Measurements from ENCODE around the gene SLC66A2.
"Not testable (repeated sequence)": the region's sequence is repeated elsewhere in the genome, so short reads cannot be mapped to it uniquely, and the experiment has no call there.

Gene SLC66A2

GRCh38 chr18:79868811-79869541, 82.5 kb downstream of the SLC66A2 start:
- Histone ChIP-seq H3K9ac (ENCODE audit: low read depth, low read length) (no peak overlapping the region), H3K36me3 (ENCODE audit: insufficient read depth, low read length) (no peaks in the 10 kb centered on the region), H3K9me3 (ENCODE audit: control insufficient read depth, insufficient read depth, low read length) (no peaks in the 10 kb centered on the region), H3K4me1 (ENCODE audit: insufficient read depth, low read length) (0 out of 2 replicates have a peak, but pooled peaks cover 2% of the 10 kb centered on the region)

- Histone ChIP-seq H3K9me3 (ENCODE audit: control insufficient read depth, insufficient read depth, low read length) (no peaks in the 10 kb centered on the region), H3K36me3 (ENCODE audit: insufficient read depth, low read length) (no peaks in the 10 kb centered on the region), H3K9ac (ENCODE audit: low read depth, low read length) (no peak overlapping the region), H3K4me1 (ENCODE audit: insufficient read depth, low read length) (0 out of 2 replicates have a peak, but pooled peaks cover 2% of the 10 kb centered on the region)
Observed at GRCh38 chr18:79868168-79868784, 83.2 kb downstream of the SLC66A2 start.

DNA sequence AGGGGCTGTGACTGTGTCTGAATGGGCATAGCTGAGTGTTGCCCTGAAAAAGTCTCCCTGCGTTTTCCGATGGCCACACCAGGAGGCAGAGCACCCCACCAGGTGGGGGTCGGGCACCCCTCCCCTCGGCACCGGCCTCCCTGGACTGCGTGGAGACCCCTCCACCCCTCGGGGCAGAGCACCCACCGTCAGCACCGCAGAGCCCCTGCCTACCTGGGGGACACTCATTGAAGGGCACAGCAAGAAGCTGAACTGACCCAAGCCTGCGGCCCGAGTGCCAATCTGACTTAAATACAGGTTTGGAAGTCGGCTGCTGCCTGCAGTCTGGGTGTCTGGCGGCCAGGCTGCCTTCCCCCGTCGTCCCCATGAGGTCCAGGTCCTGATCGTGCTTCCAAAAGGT, 83.8 kb downstream of the SLC66A2 start:
- H3K36me3 ChIP-seq (ENCODE audit: insufficient read depth, low read length), result no peaks in the 10 kb centered on the region
- no peaks in the 10 kb centered on the region for H3K9me3 ChIP-seq (ENCODE audit: control insufficient read depth, insufficient read depth, low read length)
- no peaks in the 10 kb centered on the region for H3K4me1 ChIP-seq (ENCODE audit: insufficient read depth, low read length)
- H3K9ac ChIP-seq (ENCODE audit: low read depth, low read length), result no peak overlapping the region

GRCh38 chr18:79866889-79867574, 84.4 kb downstream of the SLC66A2 start:
- H3K4me1 ChIP-seq (ENCODE audit: insufficient read depth, low read length), result no peaks in the 10 kb centered on the region
- H3K9me3 ChIP-seq (ENCODE audit: control insufficient read depth, insufficient read depth, low read length), result no peaks in the 10 kb centered on the region
- H3K36me3 ChIP-seq (ENCODE audit: insufficient read depth, low read length), result no peaks in the 10 kb centered on the region
- no peak overlapping the region for H3K9ac ChIP-seq (ENCODE audit: low read depth, low read length)

DNA sequence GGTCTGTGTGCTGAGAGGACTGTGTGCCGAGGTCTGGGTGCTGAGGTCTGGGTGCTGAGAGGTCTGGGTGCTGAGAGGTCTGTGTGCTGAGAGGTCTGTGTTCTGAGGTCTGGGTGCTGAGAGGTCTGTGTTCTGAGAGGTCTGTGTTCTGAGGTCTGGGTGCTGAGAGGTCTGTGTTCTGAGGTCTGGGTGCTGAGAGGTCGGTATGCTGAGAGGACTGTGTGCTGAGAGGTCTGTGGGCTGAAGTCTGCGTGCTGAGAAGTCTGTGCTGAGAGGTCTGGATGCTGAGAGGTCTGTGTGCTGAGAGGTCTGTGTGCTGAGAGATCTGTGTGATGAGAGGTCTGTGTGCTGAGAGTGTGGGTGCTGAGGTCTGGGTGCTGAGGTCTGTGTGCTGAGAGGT, 85.5 kb downstream of the SLC66A2 start:
- H3K4me1 ChIP-seq (ENCODE audit: insufficient read depth, low read length); H3K9ac ChIP-seq (ENCODE audit: low read depth, low read length); H3K36me3 ChIP-seq (ENCODE audit: insufficient read depth, low read length); H3K9me3 ChIP-seq (ENCODE audit: control insufficient read depth, insufficient read depth, low read length): not testable (repeated sequence)

- H3K36me3 ChIP-seq (ENCODE audit: insufficient read depth, low read length); H3K9ac ChIP-seq (ENCODE audit: low read depth, low read length); H3K9me3 ChIP-seq (ENCODE audit: control insufficient read depth, insufficient read depth, low read length); H3K4me1 ChIP-seq (ENCODE audit: insufficient read depth, low read length): not testable (repeated sequence)
Observed at GRCh38 chr18:79864955-79865354, 86.5 kb downstream of the SLC66A2 start.

- Histone ChIP-seq H3K4me1 (ENCODE audit: insufficient read depth, low read length) (no peaks in the 10 kb centered on the region), H3K36me3 (ENCODE audit: insufficient read depth, low read length) (no peaks in the 10 kb centered on the region), H3K9me3 (ENCODE audit: control insufficient read depth, insufficient read depth, low read length) (no peaks in the 10 kb centered on the region), H3K9ac (ENCODE audit: low read depth, low read length) (no peak overlapping the region)
Observed at GRCh38 chr18:79864006-79864725, 87.3 kb downstream of the SLC66A2 start.

DNA sequence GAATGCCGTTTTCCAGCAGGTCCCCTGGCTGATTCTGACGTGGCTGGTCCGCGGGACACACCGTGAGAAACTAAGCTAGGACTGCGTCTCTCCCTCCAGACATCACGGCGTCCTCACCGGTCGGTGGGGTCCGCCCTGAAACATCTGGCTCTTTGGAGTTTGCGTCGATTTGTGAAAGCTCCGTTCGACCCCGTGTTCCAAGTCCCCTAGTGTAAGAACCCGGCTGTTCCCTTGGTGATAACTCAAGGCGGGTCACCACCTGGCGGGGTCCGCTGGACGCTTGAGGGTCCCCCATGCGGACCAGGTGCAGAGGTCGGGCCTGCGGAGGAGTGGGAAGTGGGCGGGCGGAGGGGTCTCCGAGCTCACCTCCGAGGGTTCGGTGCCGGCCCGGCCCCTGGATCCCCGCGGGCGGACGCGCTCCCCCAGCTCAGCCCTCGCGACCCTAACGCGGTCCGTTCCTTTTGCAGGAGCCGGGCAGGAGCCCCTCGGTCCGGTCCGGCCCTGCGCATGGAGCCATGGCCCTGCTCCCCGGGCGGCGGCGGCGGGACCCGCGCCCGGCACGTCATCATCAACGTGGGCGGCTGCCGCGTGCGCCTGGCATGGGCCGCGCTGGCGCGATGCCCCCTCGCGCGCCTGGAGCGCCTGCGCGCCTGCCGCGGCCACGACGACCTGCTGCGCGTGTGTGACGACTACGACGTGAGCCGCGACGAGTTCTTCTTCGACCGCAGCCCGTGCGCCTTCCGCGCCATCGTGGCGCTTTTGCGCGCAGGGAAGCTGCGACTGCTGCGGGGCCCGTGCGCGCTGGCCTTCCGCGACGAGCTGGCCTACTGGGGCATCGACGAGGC, 88.1 kb downstream of the SLC66A2 start:
- Histone ChIP-seq H3K9ac (ENCODE audit: low read depth, low read length) (no peak overlapping the region), H3K36me3 (ENCODE audit: insufficient read depth, low read length) (no peaks in the 10 kb centered on the region), H3K9me3 (ENCODE audit: control insufficient read depth, insufficient read depth, low read length) (no peaks in the 10 kb centered on the region), H3K4me1 (ENCODE audit: insufficient read depth, low read length) (no peaks in the 10 kb centered on the region)

GRCh38 chr18:79862562-79862961, 88.9 kb downstream of the SLC66A2 start:
- Histone ChIP-seq H3K9ac (ENCODE audit: low read depth, low read length) (no peak overlapping the region), H3K36me3 (ENCODE audit: insufficient read depth, low read length) (no peaks in the 10 kb centered on the region)

DNA sequence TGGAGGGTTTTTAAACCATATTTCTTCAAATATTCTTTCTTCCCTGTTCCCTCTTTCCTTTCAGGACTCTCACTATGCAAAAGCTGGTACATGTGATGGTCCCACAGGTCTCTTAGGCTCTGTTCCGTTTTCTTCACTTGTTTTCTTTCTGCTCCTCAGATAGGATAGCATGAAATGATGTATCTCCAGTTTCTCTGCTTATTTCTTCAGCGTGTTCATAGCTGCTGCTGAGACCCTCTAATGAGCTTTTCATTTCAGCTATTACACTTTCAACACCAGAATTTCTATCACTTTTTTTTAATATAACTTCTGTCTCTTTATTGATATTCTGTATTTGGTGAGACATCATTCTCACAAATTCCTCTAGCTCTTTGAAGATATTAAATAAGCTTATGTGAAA, 89.8 kb downstream of the SLC66A2 start:
- Histone ChIP-seq H3K36me3 (ENCODE audit: insufficient read depth, low read length) (no peaks in the 10 kb centered on the region), H3K9me3 (ENCODE audit: control insufficient read depth, insufficient read depth, low read length) (no peaks in the 10 kb centered on the region), H3K4me1 (ENCODE audit: insufficient read depth, low read length) (no peaks in the 10 kb centered on the region), H3K9ac (ENCODE audit: low read depth, low read length) (no peak overlapping the region)

More at GRCh38 chr18:79862562-79862961, 88.9 kb downstream of the SLC66A2 start:
- Histone ChIP-seq H3K9me3 (ENCODE audit: control insufficient read depth, insufficient read depth, low read length) (no peaks in the 10 kb centered on the region), H3K4me1 (ENCODE audit: insufficient read depth, low read length) (no peaks in the 10 kb centered on the region)

GRCh38 chr18:79859314-79859713, 92.1 kb downstream of the SLC66A2 start:
- H3K4me1 ChIP-seq (ENCODE audit: insufficient read depth, low read length), result no peaks in the 10 kb centered on the region
- no peaks in the 10 kb centered on the region for H3K36me3 ChIP-seq (ENCODE audit: insufficient read depth, low read length)
- no peaks in the 10 kb centered on the region for H3K9me3 ChIP-seq (ENCODE audit: control insufficient read depth, insufficient read depth, low read length)
- H3K9ac ChIP-seq (ENCODE audit: low read depth, low read length), result no peak overlapping the region

DNA sequence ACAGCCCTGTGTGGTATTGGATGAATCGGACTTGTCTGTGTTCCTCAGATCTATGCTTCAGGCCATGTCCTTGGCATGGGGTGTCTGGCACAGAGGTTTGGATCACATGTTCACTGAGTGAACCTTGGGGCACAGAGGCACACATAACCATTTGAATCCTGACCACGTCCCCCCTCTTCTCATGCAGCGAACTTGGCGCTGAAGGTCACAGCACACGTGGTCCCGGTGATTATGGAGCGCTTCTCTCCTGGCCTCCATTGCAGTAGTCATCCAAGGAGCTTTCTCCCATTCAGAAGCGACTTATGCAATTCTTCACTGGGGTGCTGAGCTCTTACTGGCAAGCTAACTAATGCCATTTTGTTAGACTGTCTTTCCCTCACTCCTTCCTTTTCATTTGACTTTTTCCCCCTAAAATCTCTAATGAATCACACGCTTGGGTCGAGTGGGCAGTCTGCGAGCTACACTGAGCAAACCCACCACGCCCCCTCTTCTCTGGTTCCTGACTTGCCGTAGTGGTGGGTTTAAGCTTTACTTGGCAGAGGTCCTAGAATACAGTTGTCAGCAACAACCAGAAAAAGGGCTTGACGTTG, 94.3 kb downstream of the SLC66A2 start:
- H3K9ac ChIP-seq (ENCODE audit: low read depth, low read length), result no peak overlapping the region
- H3K9me3 ChIP-seq (ENCODE audit: control insufficient read depth, insufficient read depth, low read length), result no peaks in the 10 kb centered on the region
- no peaks in the 10 kb centered on the region for H3K36me3 ChIP-seq (ENCODE audit: insufficient read depth, low read length)
- no peaks in the 10 kb centered on the region for H3K4me1 ChIP-seq (ENCODE audit: insufficient read depth, low read length)

DNA sequence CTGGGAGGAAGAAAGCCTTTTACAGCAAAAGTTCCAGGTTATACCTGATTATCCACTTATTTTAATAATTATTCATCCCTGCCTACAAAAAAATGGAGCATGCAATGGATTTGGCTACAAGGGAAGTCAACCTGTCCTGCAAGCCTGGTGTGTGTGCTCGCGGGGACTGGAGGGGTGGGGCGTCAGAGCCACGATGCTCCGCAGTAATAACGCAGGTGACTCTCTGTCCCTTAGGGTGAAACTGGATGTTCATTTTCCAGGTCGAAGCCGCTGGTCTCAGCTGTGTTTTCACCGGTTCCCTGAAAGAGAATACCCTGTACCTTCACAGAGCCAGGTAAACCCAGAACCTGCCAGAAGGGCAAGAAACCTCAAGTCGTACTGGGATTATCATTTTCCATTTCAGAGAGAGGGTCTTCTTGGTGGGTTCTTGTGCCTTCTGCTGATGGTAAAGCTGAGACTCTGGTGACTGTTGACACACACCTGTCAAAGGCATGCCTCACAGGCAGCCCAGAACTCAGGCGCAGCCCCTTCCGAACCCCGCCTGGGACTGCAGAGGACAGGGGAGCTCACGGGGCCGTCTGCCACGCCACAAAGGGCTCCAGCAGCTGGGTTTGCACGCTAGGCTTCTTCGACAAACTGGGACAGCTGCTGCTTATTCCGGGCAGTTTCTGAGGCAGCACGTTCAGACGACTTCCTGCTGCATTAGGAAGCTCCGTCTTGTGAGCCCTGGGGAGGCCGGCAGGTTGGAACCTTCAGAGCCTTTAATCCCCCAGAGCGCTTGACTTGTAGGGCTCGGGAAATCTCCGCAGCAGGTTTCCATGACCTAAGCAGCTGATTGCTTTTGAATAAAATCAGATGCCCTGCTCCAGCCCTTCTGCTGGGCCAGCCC, 95.1 kb downstream of the SLC66A2 start:
- Histone ChIP-seq H3K36me3 (ENCODE audit: insufficient read depth, low read length) (no peaks in the 10 kb centered on the region), H3K9me3 (ENCODE audit: control insufficient read depth, insufficient read depth, low read length) (no peaks in the 10 kb centered on the region), H3K4me1 (ENCODE audit: insufficient read depth, low read length) (no peaks in the 10 kb centered on the region), H3K9ac (ENCODE audit: low read depth, low read length) (no peak overlapping the region)

Data from ES-I3 (cell line).